DMS79 treated with DMSO at 0.1 percent for 48 hours (cell line): ENCODE measurements around the gene AGPAT1.
A peak's percentile ranks its signal among the peaks of the same experiment; 100 is the strongest.
"Not testable (repeated sequence)": the region's sequence is repeated elsewhere in the genome, so short reads cannot be mapped to it uniquely, and the experiment has no call there.

ENCODE experiments used
- DNase-seq: peaks from one replicate; lab custom pipeline; 2025; lab: John Stamatoyannopoulos, UW

The AGPAT1 gene

GRCh38 chr6:32198866-32199265 is 23.0 kb upstream of the AGPAT1 start:
- no peak for DNase-seq

GRCh38 chr6:32198345-32198696 is 22.4 kb upstream of the AGPAT1 start:
- no peak for DNase-seq

- DNase-seq, result no peak
Observed at GRCh38 chr6:32196682-32197616, 21.1 kb upstream of the AGPAT1 start.

- DNase-seq, result peak; percentile 76
Observed at GRCh38 chr6:32195902-32196681, 20.2 kb upstream of the AGPAT1 start.

GRCh38 chr6:32195652-32195901 is 19.7 kb upstream of the AGPAT1 start:
- DNase-seq, result peak; percentile 96

GRCh38 chr6:32194825-32195651 is 19.2 kb upstream of the AGPAT1 start:
- DNase-seq, result peak; percentile 32

- no peak for DNase-seq
Observed at GRCh38 chr6:32194388-32194787, 18.5 kb upstream of the AGPAT1 start.

- not testable (repeated sequence) for DNase-seq
Observed at GRCh38 chr6:32193096-32193495, 17.2 kb upstream of the AGPAT1 start.

GRCh38 chr6:32192608-32193039 is 16.7 kb upstream of the AGPAT1 start, which contains the start of gene GPSM3:
GPSM3 (minus strand) TSS chr6:32192643; CDS start chr6:32192513, 130 bp downstream.
- no peak for DNase-seq

- no peak for DNase-seq
Observed at GRCh38 chr6:32191696-32192607, 16.1 kb upstream of the AGPAT1 start.

- no peak for DNase-seq
Observed at GRCh38 chr6:32190911-32191677, 15.2 kb upstream of the AGPAT1 start.

GRCh38 chr6:32190054-32190851 is 14.4 kb upstream of the AGPAT1 start, which contains the start of gene PBX2:
PBX2 (minus strand) TSS chr6:32190202; CDS start chr6:32189915, 287 bp downstream.
- peak; percentile 88 for DNase-seq

- DNase-seq, result no peak
Observed at GRCh38 chr6:32189742-32190053, 13.8 kb upstream of the AGPAT1 start.

- DNase-seq, result no peak
Observed at GRCh38 chr6:32189069-32189741, 13.3 kb upstream of the AGPAT1 start.

GRCh38 chr6:32188381-32189068 is 12.6 kb upstream of the AGPAT1 start:
- DNase-seq, result no peak

GRCh38 chr6:32187725-32188380 is 12.0 kb upstream of the AGPAT1 start:
- DNase-seq, result not testable (repeated sequence)

- no peak for DNase-seq
Observed at GRCh38 chr6:32187009-32187709, 11.3 kb upstream of the AGPAT1 start.
